GM19438 (cell line): Measurements from ENCODE around the gene MRPL32.

ENCODE experiments used
- ATAC-seq: cut with Tn5 transposase; IDR thresholded peaks from one replicate; pipeline ENCODE4 v1.9.1; 2021; ENCODE audit warnings: low read depth; ENCODE audit not compliant: unreplicated experiment

Gene MRPL32

DNA sequence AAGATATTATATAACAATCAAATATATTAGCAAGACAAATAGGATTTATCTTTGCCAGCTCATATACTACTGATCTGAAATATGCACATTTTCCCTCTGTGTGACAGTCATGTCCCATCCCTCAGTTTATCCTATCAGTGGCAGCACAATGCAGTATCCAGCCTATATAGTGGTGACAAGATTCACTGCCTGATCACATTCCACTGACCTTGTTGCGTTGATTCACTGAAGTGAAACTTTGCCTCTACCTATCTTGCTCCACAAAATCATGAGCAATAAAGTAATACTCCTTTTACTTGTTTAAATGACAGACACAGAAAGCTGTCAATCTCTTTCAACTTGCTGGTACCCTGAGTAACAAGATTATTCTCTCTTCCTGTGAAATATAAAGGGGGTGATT lies 6.5 kb upstream of the MRPL32 start:
- ATAC-seq: no peak

DNA sequence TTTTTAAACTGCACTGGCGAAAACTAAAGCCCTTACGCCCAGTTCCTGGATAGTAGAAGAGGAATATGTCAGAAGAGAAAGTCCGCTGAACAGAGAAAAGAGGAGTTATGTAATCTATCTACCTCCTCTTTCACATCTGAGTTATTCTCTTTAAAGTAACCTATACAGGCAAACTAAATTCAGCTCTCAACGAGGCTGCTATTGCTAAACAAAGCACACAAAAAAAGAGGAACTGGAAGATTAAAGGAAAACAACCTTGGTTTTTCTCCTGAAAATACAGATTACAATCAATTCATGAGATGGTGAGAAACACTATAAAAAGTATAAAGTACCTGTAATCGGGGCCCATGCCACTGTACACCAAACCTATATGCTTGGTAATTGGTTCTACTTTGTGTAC lies 6.0 kb upstream of the MRPL32 start:
- no peak for ATAC-seq

DNA sequence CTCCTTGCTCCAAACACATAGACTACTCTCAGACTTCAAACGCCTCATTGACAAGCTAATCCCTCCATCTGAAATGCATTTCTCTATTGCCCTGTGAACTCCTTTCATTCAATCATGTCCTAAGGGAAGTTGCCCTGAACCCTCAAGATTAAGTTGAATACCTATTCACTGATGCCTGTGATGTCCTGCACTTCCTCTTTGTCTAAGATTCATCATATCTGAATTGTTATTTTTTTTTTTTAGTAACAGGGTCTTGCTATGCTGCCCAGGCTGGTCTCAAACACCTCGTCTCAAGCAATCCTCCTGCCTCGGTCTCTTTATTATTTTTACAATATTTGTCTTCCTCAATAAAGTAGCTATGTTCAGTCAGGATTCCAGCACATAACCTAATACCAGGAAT lies 3.4 kb upstream of the MRPL32 start:
- no peak for ATAC-seq

DNA sequence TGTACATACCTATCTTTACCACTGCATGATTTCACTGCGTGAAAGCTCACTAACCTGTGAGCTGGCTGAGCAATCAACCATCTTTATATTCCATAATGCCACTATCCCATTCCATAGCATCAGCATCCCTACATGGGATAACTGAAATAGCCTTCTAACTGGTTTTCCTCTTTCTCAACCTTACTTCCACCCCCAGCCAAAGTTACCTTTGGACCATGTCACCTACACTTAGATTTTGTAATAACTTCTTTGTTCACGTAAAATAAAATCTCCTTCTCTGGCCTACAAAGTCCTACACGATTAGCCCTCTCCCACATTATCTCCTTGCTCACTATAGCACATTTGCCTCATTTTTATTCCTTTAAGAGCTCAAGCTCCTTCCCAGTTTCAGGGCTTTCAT lies 2.7 kb upstream of the MRPL32 start:
- ATAC-seq: no peak

DNA sequence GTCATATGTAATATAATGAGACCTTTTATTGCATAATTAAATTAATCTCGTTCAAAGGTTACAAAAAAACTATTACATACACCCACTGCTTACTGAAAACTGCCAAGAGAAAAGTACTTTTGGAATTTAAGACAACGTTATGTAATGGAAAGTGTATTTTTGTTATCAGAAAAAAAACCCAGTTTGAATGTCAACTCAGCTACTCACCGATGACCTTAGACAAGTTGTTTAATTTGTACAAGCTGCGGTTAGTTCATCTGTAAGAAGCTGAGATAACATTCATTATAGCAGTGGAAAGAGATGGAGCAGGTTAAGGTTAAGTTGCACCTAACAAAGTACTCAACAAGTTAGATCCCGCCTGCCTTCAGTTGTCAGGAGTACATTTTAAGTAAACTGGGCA lies 1.3 kb upstream of the MRPL32 start:
- ATAC-seq: no peak

DNA sequence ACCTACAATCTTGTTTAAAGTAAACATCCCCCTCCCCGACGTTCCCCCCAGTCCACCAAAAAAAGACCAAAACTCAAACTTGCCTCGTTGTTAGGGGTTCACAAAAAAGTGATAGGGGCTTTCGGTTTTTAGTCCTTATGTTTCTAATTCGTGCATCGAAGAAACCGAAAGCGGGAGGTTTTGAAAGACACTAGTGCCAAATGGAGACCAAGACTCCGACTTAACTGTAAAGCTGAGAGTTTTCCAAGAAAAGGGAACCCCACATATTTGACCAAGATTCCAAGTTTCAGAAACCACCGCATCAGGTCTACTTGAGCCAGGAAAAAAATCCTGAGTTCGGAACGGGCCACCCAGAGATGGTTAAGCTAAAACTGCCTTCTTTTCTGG lies 736 bp upstream of the MRPL32 start:
- no peak for ATAC-seq

DNA sequence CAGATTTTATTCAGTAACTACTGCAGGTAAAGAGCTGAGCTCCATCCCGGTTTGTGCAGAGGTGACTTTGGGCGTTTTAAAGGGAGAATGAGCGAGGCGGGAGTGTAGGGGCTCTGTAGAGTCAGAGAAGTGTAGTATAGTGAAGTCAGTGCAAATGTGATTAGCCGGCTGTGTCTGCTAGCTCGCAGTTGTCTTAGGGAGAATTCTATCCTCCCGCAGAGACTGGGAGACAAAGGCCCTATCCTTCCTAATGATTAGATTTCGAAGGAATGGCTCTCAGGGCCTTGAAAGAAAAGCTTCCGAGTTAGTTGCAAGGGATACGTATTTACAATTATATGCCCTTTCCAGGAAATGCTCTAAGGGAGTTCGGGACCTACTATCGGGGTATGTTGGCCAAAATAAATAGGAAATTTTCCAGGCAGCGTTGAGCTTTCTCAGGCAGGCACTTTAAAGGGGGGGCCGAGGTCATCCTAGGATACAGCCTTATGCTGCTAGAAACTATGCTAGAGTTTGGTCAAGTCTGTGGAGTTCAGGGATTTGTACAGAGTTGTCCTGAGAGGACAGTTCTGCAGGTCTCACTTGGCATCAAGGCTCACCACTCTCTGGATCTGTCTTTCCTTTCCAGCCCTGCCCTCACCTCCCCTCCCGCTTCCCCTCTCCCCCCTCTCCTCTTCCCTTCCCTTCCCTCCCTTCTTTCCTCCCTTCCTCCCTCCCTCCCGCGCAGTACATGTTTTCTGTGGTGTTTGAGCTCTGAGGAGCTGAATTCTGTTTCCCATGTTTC lies 825 bp downstream of the MRPL32 start:
- ATAC-seq: no peak

DNA sequence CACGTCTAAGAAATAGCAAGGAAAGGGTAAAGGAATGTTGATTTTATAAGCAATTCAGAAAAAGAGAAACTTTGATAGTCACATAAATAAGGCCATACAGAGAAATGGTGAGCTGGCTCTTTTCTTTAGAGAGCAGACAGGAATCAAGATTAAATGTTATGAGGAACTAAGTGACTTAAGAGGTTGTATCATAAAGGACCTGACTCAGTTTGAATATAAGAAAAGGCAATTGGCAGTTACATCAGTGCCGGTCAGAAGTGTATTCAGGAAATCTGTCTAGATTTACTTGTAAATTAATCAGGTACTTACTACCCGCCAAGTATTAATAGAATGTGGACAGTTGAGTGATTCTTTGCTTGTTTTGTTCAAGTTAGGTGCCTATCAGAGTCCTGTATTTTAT lies 2.1 kb downstream of the MRPL32 start:
- no peak for ATAC-seq

DNA sequence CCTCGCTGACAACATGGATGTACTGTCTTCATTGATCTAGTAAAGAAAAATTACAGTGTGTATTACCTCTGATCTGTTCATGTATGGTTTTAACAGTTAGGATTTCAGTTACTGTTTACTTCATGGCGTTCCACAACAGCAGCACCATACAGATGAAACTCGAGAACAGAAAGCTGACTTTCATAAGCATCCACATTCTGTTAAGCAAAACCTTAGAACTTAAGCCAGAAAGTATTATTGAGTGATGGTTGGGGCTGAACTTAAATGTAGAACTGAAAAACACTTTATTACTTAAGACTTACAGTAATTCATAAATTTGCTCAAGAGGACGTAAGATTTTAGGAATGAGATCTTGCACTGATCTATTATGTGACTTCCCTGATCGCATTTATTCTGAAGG lies 3.7 kb downstream of the MRPL32 start:
- no peak for ATAC-seq

DNA sequence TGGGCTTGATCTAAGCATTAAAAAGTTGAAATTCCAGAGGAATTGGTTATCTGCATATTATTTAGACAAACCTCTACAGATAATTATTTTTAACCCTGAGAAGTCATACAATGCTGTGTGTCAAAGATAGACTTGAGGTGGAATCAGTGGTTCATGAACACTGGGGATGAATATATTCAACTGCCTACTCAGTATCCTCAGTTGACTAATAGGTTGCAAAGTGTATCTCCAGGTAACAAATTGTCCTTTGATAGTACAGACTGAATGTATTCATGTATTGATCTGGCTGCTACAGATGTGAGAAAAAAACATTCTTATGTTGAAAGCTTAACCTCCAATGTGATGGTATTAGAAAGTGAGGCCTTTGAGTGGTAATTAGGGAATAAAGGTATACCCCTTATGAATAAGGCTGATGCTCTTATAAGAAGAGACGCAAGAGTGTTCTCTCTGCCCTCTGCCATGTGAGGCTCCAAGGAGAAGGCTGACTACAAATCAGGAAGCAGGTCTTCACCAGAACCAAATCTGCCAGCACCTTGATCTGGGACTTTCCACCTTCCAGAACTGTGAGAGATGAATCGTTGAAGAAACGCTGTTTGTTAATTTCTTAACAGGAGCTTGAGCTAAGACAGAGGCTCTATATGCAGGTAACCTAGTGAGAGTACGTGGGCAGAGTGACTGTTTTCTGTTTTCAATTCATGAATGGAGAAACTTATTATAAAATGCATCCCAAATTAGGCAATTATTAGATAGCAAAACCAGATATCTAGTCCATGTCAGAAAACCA lies 7.5 kb downstream of the MRPL32 start:
- no peak for ATAC-seq

DNA sequence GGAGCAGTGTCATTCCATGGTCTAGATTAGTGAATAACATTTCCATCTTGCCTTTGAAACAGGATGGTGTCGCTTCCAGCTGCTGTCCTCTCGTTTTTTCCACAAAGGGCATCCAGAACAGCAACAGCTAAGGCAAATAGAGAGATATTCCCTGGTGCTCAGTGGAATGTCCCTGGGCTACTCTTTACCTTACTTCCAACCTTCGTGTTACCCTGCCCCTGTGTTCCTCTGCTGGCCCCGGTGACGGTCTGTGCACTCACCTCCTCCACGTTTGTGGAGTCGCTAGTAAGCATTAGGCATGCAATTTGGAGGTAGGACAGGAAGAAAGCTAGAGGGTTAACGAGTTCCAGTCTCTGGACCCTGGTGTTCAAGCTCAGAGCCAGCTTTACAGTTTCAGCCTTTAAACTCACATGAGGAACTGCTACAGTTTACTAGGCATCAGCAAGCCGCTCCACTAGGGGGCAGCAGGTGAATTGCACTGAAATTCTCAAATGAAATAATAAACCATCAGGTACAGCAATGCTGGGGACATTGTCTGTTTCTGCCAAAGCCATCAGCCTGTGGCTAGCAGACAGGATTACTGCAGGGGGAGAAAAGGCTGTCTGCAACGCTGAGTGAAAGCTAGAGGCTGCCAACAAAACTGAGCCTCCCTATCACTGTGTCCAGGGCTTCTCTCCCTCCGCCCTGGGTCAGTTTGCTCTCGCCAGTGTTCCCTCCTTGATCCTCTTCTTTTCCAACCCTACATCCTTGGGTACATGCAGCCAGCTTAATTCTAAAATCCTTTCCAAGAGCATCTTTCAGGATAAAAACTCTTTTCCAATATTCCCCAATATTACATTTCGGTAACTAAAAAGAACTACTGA lies 9.0 kb downstream of the MRPL32 start:
- ATAC-seq: peak; percentile 58

DNA sequence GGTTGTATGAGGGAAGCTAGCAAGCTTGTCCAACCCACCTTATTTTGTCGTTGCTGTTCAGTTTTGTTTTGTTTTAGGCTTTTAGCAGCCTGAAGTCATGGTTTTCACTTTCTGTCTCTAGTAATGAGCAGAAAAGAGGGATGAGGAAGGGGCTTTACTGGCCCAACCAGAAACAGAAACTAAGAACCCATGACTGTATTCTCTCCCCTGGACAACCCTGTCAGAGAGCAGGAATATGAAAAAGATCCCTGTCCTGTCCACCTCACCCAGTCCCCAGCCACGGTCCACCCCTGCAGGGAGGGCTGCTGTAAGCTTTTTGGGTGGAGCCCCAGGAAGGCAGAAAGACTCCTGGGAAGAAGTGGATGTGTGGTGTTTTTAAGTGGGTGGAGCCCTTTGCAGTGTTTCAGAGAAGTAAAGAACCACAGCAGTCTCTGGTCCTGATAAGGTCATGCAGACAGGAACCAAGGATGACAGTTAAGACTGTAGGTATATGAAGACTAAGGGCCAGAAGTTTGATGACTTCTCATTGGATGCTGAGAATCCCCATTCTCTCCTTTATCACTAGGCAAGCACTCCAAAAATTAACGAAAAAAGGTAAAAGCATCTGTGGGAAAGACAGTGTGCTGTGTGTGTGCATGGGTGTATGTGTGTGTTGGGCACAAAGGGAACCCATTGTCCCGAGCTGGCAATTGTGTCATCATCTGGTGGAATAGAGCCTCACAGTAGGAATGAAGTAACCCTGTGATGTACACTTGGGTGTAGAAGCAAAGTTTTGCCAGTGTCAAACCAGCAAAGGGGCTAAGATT lies 13.8 kb downstream of the MRPL32 start:
- ATAC-seq: peak; percentile 80

DNA sequence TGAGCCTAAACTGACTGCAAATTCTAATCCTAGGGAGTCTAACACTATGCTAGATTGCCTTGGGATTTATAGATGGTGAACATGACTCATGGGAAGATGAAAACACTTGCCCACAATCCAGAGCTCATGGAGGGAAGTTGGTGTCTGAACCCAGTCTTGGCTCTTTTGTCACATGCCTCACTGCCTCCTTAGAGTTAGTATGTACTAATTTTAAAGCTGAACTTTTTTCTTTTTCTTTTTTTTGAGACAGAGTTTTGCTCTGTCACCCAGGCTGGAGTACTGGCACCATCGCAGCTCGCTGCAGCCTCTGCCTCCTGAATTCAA lies 14.4 kb downstream of the MRPL32 start:
- no peak for ATAC-seq

DNA sequence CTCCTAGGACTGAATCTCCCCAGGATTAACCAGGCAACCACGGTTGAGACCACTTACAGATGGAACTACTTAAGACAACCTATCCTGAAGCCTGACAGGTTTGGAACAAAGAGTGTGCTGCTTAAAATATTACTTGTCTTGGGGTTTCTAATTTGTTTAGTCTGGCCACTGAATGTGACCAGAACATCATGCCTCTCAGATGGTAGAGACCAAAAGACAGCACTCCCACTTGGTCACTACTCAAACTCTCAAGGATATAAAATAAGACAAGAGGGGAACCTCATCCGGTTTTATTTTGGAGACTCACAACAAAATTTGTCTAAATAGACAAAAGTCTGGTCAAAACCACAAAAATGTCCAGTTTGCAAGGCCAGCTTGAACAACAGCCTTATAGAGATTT lies 15.3 kb downstream of the MRPL32 start:
- no peak for ATAC-seq

DNA sequence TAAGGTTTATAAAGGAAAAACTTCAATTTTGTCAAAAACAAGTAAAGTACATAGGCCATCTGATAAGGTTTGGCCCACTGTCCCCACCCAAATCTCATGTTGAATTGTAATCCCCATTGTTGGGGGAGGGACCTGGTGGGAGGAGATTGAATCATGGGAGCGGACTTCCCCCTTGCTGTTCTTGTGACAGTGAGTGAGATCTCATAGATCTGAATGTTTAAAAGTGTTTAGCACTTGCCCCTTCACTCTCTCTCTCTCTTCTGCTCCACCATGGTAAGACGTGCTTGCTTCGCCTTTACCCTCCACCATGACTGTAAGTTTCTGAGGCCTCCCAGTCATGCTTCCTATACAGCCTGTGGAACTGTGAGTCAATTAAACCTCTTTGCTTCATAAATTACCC lies 18.2 kb downstream of the MRPL32 start:
- ATAC-seq: no peak

DNA sequence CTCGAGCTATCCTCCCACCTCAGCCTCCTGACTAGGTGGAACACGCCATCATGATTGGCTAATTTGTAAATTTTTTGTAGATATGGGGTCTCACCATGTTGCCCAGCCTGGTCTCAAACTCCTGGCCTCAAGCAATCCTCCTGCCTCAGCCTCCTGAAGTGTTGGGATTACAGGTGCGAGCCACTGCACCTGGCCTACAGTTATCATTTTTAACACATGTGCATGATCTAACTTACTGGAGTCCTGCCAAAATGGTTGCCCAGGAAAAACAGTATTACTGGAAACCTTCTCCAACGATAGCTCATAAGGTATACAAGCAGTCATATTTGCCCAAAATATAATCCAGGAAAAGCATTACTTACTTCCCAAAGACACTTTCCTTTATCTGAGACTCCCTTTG lies 20.2 kb downstream of the MRPL32 start:
- ATAC-seq: no peak

DNA sequence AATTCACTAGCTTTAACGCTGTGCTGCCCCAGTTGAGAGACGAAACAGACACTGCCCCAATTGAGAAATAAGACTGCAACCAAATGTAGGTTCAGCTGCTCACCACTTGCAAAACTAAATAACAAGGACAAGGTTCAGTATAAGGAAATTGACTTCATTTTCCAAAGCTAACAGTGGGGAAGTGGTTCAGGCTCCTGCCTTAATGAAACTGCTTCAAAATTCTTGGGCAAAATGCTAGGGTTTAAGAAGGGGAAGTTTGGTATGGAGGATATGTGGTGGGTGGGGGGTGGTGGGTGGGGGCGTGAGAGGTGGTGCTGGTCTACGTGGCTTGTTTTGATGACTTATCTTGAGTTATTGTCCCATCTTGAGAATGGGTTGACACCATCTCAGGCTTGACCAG lies 21.8 kb downstream of the MRPL32 start:
- ATAC-seq: no peak

DNA sequence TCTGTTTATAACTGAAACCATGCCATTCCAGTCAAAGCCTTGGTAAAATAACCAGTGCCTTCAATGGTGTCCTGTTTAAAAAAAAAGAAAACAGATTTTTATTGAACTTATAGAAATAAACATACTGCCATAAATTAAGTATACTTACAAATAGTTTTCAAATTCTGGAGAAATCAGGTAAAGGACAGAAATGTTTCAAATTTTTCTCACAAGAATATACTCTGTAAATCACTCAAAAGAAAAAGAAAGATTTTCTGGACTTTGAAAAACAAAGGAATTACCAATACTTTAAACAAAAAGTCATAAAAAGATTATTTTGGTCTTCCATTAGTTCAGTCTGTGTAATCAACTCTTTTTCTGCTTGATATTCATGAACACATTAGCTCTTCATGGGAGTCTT lies 23.9 kb downstream of the MRPL32 start:
- ATAC-seq: no peak

DNA sequence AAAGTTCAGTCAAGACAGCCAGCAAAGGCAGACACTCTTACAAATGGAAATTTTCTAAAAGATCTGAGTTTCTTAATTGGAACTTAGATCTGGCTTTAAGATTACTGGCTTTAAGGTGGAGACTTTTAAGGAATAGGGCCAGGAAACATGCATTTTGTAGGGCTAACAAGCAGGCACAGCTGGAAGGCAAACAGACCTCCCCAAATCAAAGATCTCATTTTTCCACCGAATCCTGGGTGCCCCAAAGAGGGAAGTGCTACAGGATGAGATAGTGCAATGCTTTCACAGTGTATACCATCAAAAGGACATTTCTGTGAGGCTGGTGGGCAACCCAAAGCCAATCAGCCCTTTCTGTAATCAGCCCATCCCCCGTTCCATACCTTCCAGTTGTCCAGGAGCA lies 27.4 kb downstream of the MRPL32 start:
- no peak for ATAC-seq

DNA sequence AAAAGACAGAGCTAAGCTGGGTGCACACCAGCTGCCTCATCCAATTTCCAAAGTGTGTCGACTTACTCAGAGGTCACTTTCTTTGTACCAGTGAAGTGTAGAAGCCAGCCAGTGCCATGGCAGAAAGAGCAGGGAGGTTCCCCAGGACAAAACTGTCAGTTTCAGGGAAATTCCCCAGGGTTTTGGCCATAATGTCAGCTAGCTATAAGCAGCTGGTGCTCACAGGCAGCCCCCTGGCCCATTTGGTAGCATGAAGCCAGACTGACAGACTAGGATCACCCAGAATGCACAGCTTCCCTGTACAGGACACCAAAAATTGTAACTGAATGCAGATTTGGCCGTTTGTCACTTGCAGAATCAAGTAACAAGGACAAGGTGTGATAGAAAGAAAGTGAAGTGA lies 28.6 kb downstream of the MRPL32 start:
- ATAC-seq: no peak

DNA sequence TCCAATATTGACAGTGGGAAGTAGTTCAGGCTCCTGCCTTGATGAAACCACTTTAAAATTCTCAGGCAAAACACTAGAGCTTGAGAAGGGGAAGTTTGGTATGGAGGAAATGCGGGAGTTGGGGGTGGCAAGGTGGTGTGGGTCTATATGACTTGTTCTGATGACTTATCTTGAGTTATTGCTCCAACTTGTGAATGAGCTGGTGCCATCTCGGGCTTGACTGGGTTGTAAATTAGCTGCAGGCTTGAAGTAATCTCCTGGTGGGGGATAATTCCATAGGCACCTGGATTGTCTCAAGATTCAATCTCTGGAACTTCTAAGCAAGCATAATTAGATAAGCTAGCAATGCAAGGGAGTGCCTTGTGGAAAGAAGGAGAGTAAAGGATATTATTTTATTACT lies 29.0 kb downstream of the MRPL32 start:
- no peak for ATAC-seq
